Karpas-422 (cell line): ENCODE measurements around the gene HDAC4. TPM values are rescaled to one million over a fixed set of nuclear protein-coding genes. Genes with fewer than 3 reads are reported as not detected.

ENCODE experiments used
- DNase-seq: peaks from one replicate; pipeline ENCODE4 v3.0.0-alpha.2; 2015
- H2AFZ ChIP-seq: fragments of 200-600 bp; sonication (generic); 2 replicates; pipeline ENCODE4 v1.6.1; 2014; ENCODE audit warnings: antibody characterized with exemption, low read length, mixed read lengths
- H3K27ac ChIP-seq: fragments of 200-600 bp; sonication (generic); 2 replicates; pipeline ENCODE4 v1.5.1; 2014; ENCODE audit warnings: mild to moderate bottlenecking, low read length, moderate library complexity
- H3K27me3 ChIP-seq: fragments of 200-600 bp; sonication (generic); 2 replicates; pipeline ENCODE4 v1.6.1; 2014; ENCODE audit warnings: low read length, mixed read lengths
- H3K36me3 ChIP-seq: fragments of 200-600 bp; sonication (generic); 2 replicates; pipeline ENCODE4 v1.6.1; 2014; ENCODE audit warnings: low read length, mixed read lengths; ENCODE audit not compliant: insufficient read depth
- H3K4me1 ChIP-seq: fragments of 200-600 bp; sonication (generic); 2 replicates; pipeline ENCODE4 v1.6.1; 2014; ENCODE audit warnings: mild to moderate bottlenecking, low read length, mixed read lengths
- H3K4me2 ChIP-seq: fragments of 200-600 bp; sonication (generic); 2 replicates; pipeline ENCODE4 v1.6.1; 2014; ENCODE audit warnings: low read length, low read depth, mild to moderate bottlenecking; ENCODE audit not compliant: poor library complexity, severe bottlenecking
- H3K4me3 ChIP-seq: fragments of 200-600 bp; sonication (generic); 2 replicates; pipeline ENCODE4 v1.5.1; 2014; ENCODE audit warnings: mild to moderate bottlenecking, antibody characterized with exemption, low read length, mixed read lengths
- H3K79me2 ChIP-seq: fragments of 200-600 bp; sonication (generic); 2 replicates; pipeline ENCODE4 v1.6.1; 2014; ENCODE audit warnings: mild to moderate bottlenecking, low read length, mixed read lengths
- H3K9ac ChIP-seq: fragments of 200-600 bp; sonication (generic); 2 replicates; pipeline ENCODE4 v1.6.0; 2014; ENCODE audit warnings: low read length
- H3K9me2 ChIP-seq: fragments of 200-600 bp; sonication (generic), shearing (Covaris generic); replicated peaks from 2 replicates; pipeline ENCODE4 v1.6.0; 2014; ENCODE audit warnings: mild to moderate bottlenecking, low read length, moderate library complexity; ENCODE audit not compliant: insufficient read depth
- H3K9me3 ChIP-seq: fragments of 300-700, 200-600 bp; sonication (generic); 2 replicates; pipeline ENCODE4 v1.6.1; 2014; ENCODE audit warnings: low read length, mixed read lengths
- H4K20me1 ChIP-seq: fragments of 200-600 bp; sonication (generic); 2 replicates; pipeline ENCODE4 v1.6.1; 2014; ENCODE audit warnings: mild to moderate bottlenecking, antibody characterized with exemption, low read length, low read depth; ENCODE audit not compliant: insufficient read depth
- total RNA-seq: library from RNA; depleted of rRNA; stranded (reverse); fragments of >200 nt; shearing (Covaris generic); gene quantifications from 2 replicates; pipeline ENCODE4 v1.2.3, GENCODE V29; 2014; ENCODE audit warnings: low replicate concordance

The HDAC4 gene
- total RNA-seq, 1 experiment from 2014 or later: 8.5 TPM

DNA sequence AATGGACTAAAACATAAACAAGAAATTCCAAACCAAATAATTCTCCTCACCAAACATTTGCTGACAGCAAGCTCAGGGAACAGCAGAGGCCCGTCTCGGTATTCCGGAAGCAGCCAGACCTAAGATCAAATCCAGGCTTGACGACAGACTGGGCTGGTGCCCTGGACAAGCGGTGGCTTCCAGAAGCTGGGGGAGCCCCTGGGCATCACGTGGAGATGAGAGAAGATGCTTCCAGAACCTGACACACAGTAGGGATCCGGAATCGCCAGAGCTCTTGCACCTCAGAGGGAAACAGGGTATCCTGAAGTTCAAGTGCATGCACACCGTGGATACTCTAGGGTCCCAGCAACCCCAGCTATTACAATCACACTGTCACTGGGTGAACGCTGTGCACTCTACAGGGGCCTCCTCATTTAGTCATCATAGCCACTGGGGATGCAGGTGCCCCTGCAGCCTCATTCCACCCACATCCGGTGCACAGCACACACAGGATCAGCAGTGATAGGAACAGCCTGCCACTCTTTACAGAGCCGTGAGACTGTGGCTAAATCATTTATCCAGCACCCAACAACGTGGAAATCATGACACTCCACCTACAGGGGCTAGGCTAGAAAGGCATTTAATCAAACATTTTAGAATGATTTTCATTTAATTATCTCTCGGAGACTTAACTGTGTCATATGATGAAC, 102.6 kb downstream of the HDAC4 start:
- H3K9me3 ChIP-seq: no peaks in the 10 kb centered on the region
- peaks cover 58% of the 10 kb centered on the region for H4K20me1 ChIP-seq
- H3K4me2 ChIP-seq: no peak overlapping the region
- H3K4me1 ChIP-seq: no peaks in the 10 kb centered on the region
- no peak overlapping the region for H3K27ac ChIP-seq
- H3K36me3 ChIP-seq: no peaks in the 10 kb centered on the region
- no peak for DNase-seq
- H3K4me3 ChIP-seq: no peak overlapping the region
- no peaks in the 10 kb centered on the region for H3K79me2 ChIP-seq
- H3K27me3 ChIP-seq: no peaks in the 10 kb centered on the region
- no peak overlapping the region for H2AFZ ChIP-seq
- H3K9me2 ChIP-seq: no peaks in the 10 kb centered on the region
- H3K9ac ChIP-seq: no peak overlapping the region

DNA sequence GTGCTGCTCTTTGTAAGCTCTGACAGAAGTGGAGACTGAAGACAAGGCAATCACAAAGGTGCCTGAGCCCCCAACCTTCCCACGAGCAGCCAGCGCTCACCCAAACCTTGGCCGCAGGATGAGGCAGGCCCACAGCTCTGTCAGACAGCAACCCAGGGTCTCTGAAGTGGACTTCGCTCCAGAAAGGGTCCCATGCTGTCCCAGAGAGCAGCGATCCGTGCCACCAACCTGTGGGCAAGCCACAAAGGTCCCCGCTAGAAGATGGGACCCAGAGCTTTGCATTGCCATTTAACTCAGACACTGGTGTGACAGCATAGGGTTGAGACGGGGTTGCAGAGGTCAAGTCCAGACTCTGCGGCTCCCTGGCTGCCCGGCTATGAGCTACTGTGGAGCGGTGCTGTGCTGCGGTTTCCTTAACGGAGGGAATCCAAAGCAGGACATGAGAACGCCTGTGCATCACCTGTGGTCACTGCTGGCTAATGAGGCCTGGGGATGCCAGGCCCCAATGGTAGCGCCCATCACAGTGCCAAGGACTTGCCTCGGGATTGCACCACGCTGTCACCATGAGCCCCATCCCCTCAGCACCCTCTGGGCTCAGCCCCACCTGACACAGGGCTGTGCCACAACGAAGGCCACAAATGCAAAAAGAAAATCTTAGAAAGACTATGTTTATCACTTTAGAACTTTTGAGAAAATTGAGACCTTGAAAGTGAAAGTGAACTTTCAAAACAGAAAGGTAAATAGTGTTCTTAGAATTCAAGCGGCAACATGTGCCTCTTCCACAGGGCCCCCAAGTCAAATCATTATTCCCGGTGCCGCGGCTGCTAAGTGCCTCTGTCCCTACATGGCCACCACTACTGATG, 103.4 kb downstream of the HDAC4 start:
- Histone ChIP-seq H3K4me3 (no peak overlapping the region), H3K27me3 (no peaks in the 10 kb centered on the region), H2AFZ (no peak overlapping the region), H3K4me2 (no peak overlapping the region), H3K36me3 (no peaks in the 10 kb centered on the region), H3K9me2 (no peaks in the 10 kb centered on the region), H4K20me1 (peaks cover 60% of the 10 kb centered on the region), H3K9me3 (no peaks in the 10 kb centered on the region), H3K79me2 (no peaks in the 10 kb centered on the region), H3K27ac (no peak overlapping the region), H3K4me1 (no peaks in the 10 kb centered on the region), H3K9ac (no peak overlapping the region)
- no peak for DNase-seq

DNA sequence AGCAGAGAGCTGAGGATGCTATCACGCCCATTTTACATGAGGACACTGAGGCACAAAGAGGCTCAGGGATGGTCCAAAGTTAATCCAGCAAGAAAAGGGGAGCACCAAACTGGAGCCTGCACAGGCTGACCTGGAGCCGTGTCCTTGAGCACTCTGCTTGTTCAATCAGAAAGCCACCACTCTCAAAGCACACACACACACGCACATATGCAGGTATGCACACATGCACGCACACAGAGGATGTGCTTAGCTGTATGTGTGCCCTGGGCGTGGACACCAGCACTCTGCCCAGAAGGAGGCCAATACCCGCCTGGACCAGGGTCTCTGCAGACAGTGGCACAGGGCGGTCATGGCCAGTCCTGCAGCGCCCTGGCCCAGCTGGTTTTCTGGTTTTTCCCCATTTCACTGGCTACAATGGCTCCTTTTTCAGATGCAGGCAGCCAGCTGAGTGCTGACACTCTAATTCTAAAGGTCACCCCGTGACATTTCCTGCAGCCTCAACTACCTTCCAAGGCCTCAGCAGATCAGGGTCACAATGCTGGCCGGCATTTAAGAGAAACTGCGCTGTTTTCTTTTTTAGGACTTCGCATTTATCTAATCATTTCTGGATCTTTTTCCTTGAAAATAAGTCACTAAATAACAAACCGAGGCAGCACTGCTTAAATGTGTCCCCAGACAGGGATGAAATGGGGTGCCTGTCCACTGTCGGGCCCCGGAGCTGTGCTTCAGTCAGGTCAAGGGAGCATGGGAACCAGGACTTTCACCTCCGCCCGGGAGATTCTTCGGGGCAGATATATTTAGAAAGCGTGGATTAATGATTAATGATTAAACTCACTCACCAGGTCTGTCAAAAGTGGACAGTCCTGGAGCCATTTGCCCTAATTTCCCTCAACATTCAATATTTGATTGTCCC, 104.5 kb downstream of the HDAC4 start:
- peaks cover 64% of the 10 kb centered on the region for H4K20me1 ChIP-seq
- no peaks in the 10 kb centered on the region for H3K79me2 ChIP-seq
- H3K4me1 ChIP-seq: no peaks in the 10 kb centered on the region
- H3K9ac ChIP-seq: no peak overlapping the region
- no peaks in the 10 kb centered on the region for H3K9me3 ChIP-seq
- H3K4me3 ChIP-seq: no peak overlapping the region
- no peak overlapping the region for H2AFZ ChIP-seq
- DNase-seq: no peak
- H3K9me2 ChIP-seq: no peaks in the 10 kb centered on the region
- H3K36me3 ChIP-seq: no peaks in the 10 kb centered on the region
- no peak overlapping the region for H3K27ac ChIP-seq
- H3K4me2 ChIP-seq: no peak overlapping the region
- no peaks in the 10 kb centered on the region for H3K27me3 ChIP-seq

DNA sequence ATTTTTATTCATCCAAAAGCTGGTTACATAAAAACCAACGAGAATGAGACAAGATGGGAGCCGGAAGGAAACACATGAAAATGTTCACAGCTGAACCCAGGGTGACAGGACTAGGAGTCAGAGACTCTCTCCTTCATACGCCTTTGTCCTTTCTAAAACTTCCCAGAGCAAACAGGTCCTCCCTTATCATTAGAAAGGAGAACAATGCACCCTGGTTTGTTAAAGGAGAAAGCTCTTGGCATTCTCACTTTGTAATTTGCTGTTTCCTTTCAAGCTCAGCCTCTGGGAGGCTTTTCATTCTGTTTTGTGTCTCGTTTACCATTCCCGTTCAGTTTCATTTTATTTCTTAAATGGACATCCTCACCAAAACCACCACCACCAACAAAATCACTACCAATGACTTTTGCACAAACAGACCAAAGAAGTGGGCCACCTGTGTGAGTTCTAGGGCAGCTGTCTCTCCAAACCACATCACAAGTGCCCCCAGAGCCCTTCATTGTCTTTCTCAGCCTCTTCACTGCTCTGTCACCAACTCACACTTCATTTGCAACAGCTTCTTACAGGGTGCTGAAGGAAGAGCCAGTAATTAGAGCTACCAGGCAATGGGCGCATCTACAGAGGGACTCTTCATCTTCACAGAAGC, 105.3 kb downstream of the HDAC4 start:
- Histone ChIP-seq H3K27ac (no peak overlapping the region), H2AFZ (no peak overlapping the region), H3K4me3 (no peak overlapping the region), H3K9me3 (no peaks in the 10 kb centered on the region), H3K4me2 (no peak overlapping the region), H4K20me1 (peaks cover 71% of the 10 kb centered on the region), H3K9ac (no peak overlapping the region), H3K4me1 (no peaks in the 10 kb centered on the region), H3K27me3 (no peaks in the 10 kb centered on the region), H3K79me2 (no peaks in the 10 kb centered on the region), H3K9me2 (no peaks in the 10 kb centered on the region), H3K36me3 (no peaks in the 10 kb centered on the region)
- DNase-seq: no peak

DNA sequence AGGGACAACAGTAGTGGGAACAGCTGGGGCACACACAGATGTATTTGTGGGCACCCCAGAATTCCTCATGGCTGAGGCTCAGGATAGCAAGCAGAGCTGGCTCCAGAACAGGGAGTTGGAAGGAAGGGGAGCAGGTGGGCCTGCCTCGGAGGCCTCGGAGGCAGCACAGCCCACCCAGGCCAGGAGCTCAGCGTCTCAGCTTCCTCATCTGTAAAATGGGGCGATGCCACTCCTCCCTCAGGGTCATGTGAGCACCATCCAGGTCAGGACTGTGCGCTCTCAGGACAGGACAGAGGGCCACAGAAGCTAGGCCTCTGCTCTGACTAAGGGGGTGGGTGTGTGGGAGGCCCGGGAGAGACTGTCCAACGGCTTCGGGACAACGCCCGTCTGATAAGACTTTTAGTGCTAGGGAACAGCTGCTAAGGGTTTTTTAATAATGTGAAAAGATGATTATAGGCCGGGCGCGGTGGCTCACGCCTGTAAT, 106.2 kb downstream of the HDAC4 start:
- H4K20me1 ChIP-seq: peaks cover 70% of the 10 kb centered on the region
- DNase-seq: no peak
- no peak overlapping the region for H3K4me3 ChIP-seq
- no peaks in the 10 kb centered on the region for H3K27me3 ChIP-seq
- H3K9me3 ChIP-seq: no peaks in the 10 kb centered on the region
- H3K79me2 ChIP-seq: no peaks in the 10 kb centered on the region
- H2AFZ ChIP-seq: no peak overlapping the region
- H3K36me3 ChIP-seq: no peaks in the 10 kb centered on the region
- H3K9ac ChIP-seq: no peak overlapping the region
- no peaks in the 10 kb centered on the region for H3K4me1 ChIP-seq
- no peaks in the 10 kb centered on the region for H3K9me2 ChIP-seq
- H3K27ac ChIP-seq: no peak overlapping the region
- no peak overlapping the region for H3K4me2 ChIP-seq

DNA sequence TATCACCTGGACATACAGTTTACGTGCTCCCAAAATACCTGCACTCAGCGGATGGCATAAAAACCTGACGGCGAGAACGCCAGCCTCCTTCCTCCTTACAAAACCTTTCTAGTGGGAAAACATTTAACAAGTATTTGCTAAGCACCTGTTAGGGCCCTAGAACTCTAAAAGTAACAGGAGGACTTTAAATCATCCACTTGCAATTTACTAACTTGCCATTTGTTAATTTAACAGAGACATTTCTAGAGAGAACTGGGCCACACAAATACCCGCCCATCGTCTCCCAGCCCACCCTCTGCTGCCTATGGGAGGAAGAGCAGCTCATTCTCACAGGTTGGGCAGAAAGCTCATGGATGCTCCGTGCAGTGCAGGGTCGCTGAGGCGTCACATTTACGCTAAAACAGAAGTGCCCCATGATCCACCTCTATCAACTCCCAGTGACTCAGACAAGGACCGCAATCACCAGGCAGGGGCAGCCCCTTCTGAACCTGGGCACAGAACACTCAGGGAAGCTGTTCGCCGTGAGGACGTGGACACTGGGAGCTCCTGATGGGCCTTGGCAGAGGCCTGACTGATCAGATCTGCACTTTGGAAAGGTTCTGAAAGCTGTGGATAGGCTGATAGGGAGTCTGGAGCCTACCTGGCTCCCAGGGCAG, 106.9 kb downstream of the HDAC4 start:
- DNase-seq: no peak
- H2AFZ ChIP-seq: no peak overlapping the region
- H3K4me2 ChIP-seq: no peak overlapping the region
- no peaks in the 10 kb centered on the region for H3K36me3 ChIP-seq
- H3K4me3 ChIP-seq: no peak overlapping the region
- H3K79me2 ChIP-seq: no peaks in the 10 kb centered on the region
- peaks cover 73% of the 10 kb centered on the region for H4K20me1 ChIP-seq
- no peaks in the 10 kb centered on the region for H3K9me3 ChIP-seq
- H3K9me2 ChIP-seq: no peaks in the 10 kb centered on the region
- no peaks in the 10 kb centered on the region for H3K27me3 ChIP-seq
- no peak overlapping the region for H3K27ac ChIP-seq
- no peak overlapping the region for H3K9ac ChIP-seq
- H3K4me1 ChIP-seq: no peaks in the 10 kb centered on the region

DNA sequence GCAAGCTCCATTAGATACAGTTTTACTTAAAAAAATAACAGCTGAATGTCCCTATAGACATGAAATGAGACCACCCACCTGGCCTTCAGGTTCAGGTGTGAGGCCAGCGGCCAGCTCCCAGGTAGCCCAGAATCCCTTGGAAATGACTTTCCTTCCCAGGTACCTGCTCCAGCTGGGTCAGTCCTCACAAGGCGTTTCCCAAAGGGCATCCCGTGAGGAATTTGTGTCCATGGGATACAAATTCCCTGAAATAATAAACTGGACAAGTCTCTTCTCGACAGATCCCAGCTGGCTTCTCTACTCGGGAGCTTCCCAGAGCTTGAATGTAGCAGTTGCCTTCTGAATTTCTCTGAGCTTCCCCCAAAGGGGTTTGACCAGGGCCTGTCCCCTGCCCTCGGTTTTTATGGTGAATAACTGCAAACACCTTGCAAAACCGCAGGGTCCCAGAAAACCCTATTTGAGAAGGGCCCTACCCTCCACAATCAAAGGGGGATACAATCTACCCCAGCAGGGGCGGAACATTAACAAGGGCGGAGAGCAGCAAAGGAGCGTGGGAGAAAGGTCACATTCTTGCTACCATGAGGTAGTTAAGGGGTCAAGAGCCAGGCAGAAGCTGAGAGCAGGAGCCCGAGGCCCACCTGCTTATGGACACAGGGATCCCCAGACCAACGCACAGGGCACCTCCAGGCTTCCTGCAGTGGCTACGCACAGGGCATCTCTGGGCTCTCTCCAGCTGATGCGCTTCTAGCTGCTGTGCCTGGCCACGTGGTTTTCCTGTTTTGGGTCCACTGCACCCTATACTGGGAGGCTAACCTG, 107.7 kb downstream of the HDAC4 start:
- no peak overlapping the region for H3K9ac ChIP-seq
- peaks cover 73% of the 10 kb centered on the region for H4K20me1 ChIP-seq
- H3K4me2 ChIP-seq: no peak overlapping the region
- no peak overlapping the region for H2AFZ ChIP-seq
- H3K79me2 ChIP-seq: no peaks in the 10 kb centered on the region
- H3K27me3 ChIP-seq: no peaks in the 10 kb centered on the region
- no peaks in the 10 kb centered on the region for H3K4me1 ChIP-seq
- H3K27ac ChIP-seq: no peak overlapping the region
- H3K9me3 ChIP-seq: no peaks in the 10 kb centered on the region
- no peak overlapping the region for H3K4me3 ChIP-seq
- no peaks in the 10 kb centered on the region for H3K36me3 ChIP-seq
- no peaks in the 10 kb centered on the region for H3K9me2 ChIP-seq
- no peak for DNase-seq
